ENCODE results near the gene RASL10A.
A peak's percentile ranks its signal among the peaks of the same experiment; 100 is the strongest.

RASL10A gene

DNA sequence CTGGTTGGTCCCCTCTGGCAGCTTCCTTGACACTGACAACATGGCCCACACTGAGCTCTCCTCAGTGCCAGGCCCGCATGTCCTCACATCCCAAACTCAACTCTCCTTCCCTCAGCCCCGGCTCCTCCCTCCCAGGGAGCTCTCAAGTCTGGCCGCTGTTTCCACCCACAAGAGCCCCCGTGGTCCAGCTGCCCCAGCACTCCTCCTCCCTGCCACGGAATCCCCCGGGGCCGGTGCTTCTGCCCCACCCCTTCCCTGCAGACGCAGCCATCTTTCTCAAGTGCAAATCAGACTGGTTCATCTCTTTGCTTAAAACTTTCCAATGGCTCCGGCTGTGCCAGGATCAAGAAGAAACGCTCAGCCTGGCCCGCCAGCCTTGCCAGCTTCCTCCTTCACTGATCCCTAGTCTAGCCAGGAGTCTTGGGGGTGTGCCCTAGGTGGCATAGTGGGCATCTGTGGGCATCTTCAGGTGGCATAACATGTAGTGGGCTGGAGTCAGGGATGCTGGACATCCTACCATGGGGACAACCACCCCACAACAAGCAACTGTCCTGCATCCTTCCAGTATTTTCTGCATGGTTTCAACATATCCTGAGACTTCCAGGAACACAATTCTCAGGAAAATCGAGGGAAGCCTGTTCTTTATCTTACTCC lies 22.3 kb upstream of the RASL10A start:
- DNase-seq: no peak

DNA sequence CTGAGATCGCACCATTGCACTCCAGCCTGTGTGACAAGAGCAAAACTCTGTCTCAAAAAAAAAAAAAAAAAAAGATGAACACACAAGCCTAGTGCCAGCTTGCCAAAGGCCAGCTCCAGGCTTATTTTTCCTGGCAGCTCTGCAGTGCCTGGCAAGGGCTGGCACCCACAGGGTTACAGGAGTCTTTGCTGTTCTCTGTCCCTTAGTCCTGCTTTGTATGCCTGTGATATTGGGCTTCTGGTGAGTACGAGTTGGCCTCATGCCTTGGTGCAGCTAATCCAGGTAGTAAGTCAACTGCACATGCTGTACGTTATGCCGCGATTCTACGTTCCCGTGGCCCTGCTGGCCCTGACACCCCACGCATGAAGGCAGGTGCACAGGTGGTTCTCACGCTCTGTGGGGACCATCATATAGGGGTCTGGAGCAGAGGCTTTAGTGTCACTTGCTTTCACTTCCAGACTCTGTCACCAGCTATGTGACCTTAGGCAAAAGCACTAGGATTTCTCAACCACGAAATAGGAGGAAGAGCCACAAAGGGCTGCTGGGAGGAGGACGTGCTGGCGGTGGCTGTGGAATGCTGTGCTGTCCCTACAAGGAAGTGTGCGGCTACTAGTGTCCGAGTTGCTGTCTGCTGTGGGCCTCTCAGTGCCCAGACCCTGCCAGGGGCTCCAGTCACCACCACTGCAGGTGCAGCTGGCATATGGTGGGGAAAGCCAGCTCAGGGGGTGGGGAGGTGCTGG lies 21.4 kb upstream of the RASL10A start:
- no peak for DNase-seq

DNA sequence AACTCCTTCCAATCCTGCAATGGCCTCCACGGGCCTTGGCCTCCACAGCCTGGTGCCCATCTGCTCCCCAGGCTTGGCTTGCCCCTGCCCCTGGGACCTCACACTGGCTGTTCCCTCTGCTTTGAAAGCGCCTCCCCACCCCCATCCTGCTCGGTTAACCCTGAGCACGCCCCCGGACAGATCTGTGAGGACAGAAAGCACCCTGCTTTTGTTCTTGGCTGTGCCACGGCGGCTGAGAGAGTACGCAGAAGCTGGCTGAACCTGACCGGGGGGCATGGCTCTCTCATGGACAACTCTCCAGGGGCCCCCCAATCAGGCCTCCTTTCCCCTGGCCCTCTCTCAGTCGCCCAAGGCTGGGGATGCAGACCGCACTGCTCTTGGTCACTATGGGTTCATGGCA lies 20.2 kb upstream of the RASL10A start:
- DNase-seq: no peak

DNA sequence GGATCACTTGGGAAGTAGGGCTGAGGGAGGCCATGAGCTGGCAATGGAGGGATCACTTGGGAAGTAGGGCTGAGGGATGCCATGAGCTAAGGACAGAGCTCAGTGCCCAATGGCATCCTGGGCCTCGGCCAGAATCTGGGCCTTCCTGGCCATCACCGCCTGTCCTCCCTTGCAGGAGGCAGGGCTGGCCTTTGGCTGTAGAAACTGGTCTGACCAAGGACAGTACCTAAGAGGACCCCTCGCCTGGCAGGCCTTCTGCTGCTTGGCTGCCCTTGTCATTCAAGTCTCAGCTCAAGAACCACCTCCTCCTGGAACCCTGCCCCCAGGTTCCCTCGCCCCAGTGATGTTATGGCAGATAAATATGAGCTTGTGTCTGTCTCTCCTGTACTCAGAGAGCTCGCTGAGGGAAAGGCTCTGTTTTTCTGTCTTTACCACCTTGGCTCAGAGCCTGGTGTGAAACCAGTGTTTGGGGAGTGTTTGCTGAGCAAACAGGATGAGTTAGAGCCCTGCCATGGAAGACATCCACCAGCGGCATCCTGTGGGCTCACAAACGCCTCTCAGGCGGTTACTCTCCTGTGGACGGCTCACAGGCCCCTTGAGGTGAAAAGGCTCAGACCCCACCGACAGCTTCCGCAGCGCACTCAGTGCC lies 19.3 kb upstream of the RASL10A start:
- DNase-seq: no peak

DNA sequence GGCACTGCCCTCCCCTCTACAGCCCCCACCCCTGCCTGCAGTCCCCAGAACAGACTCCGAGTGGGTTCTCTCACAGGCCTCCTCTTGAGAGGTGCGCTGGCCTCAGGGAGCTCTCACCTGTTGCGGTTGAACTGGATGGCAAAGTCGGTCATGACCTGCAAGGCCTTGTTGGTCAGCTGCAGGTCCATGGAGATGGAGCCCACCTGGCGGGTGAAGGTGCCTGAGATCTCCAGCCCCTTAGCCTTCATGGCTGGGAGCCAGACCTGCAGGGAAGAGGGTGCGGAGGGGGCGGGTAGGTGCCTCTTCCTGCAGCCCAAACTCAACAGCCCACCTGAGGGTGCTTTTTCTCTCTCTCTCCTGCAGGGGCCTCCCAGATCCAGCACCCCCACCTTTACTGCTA lies 18.7 kb upstream of the RASL10A start:
- DNase-seq: no peak

DNA sequence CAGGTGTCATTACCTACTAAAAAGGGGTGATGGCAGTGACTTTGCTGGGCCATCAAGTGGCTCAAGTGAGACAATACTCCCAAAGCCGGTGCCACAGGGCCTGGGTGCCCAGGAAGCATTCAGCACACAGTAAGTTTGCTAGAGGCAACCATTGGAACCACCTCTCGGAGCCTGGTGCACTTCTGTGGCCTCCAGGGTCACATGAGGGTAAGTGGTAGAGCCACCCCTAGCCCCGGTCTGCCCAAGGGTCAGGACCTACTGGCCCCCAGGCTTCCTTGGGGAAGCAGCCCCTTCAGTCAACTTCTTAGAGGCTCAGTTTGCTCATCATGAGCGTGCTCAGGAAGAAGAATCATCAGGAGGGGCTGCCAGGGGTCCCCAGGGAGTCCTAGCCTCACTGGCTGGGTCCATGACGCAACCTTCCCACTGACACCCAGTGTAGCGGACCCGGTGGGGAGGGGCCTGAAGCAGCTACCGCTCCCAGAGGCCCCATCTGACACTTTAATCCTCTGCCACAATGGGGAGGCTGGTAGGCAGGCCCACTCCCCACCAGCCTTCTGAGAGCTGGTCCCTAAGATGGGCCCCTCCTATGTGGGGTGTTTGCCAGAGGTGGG lies 17.5 kb upstream of the RASL10A start:
- no peak for DNase-seq

DNA sequence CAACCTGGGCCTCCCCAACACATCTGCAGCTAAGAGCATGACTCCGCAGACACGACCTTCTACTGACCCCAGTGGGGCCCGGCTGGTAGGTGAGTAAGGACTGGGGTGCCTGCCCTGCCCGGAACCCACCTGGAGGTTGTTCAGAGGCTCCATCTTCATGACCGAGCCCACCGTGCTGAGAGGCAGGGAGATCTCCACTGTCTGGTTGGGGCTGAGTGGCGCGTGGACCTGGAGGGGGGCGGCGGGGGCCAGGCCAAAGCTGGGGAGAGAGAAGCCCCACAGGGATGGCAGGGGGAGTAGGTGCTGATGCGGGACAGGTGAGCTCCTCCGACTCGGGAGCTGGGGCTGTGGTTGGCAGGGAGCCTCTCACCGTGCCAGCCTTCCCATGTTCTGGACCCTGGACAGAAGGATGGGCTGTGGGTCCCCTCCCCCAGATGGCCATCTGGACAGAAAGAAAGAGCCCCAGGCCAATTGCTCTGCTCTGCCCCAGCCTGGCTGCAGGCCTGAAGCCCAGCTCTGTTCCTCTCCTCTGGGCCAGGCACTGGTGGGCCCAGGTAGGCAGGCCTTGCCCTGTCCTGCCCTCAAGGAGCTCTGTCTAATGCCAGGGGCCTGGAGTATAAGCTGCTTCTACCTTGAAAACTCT lies 16.3 kb upstream of the RASL10A start:
- DNase-seq: no peak

DNA sequence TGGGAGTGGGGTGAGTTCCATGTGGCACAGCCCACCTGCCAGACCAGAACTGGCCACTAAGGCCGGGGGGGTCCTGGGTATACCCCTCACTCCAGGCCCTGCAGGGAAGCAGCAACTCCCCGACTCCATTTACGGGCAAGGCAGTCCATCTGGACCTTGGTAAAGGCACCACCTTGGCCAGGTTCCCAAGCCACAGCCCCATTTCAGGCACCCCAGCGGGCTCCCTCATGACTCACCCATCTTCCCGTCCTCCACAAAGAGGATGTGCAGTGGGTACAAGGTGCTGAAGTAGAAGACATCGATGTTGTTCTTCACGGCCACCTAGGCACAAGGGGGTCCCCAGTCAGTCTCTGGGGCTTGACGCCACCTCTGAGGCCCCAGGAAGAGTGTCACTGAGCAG lies 15.7 kb upstream of the RASL10A start:
- DNase-seq: no peak

DNA sequence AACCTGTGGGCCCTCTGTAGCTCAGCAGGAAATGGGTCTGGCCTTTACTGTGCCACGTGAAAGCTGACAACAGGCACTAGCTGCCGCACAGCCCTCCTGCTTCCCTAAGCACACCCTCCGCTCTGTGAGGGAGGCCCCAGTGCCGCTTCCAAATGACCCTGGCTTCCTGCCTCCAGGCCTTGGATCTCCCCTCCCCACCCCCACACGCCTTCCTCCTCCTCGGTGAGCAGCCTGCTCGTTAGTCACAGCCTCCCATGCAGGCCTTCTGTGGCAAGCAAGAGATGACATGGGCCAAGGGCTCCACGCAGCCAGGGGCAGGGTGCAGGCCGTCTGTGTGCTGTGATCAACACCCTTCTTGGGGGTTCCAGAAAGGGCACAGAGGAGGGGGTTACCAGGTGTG lies 15.3 kb upstream of the RASL10A start:
- DNase-seq: peak in 1 of 2 experiments; percentile 100

DNA sequence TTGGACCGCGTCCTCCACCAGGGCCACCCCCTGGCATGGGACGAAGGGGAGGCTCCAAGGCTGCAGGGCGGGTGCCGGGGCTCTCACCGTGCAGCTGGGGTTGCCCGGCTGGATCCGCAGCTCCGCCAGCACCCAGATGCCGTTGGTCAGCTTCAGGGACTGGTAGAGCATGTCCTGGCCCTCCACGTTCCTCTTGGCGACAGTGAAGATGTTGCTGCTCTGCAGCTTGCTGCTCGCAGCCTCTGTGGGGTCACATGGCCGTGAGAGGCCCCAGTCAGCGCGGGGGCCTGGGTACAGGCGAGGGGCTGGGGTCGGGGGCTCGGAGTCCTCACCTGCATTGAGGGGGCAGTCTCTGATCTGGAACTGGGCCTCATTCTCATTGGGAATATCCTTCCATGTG lies 14.8 kb upstream of the RASL10A start:
- DNase-seq: no peak

DNA sequence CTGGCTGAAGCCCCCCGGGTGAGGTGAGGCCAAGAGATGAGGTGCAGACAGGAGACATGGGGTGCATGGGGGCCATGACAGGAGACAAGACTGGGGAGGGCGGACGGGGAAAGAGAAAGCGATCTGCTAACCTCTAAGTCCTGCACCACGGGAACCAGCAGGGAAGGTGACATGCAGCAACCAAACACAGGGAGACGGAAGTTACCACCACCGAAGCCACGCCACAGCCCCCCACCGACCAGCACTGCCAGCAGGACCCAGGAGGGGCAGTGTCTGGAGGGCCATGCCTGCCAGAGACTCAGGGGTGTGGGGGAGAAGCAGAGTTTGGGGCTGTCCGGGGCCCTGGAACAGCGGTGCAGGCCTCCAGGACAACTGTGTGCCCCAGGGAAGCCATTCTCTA lies 14.1 kb upstream of the RASL10A start:
- DNase-seq: no peak

DNA sequence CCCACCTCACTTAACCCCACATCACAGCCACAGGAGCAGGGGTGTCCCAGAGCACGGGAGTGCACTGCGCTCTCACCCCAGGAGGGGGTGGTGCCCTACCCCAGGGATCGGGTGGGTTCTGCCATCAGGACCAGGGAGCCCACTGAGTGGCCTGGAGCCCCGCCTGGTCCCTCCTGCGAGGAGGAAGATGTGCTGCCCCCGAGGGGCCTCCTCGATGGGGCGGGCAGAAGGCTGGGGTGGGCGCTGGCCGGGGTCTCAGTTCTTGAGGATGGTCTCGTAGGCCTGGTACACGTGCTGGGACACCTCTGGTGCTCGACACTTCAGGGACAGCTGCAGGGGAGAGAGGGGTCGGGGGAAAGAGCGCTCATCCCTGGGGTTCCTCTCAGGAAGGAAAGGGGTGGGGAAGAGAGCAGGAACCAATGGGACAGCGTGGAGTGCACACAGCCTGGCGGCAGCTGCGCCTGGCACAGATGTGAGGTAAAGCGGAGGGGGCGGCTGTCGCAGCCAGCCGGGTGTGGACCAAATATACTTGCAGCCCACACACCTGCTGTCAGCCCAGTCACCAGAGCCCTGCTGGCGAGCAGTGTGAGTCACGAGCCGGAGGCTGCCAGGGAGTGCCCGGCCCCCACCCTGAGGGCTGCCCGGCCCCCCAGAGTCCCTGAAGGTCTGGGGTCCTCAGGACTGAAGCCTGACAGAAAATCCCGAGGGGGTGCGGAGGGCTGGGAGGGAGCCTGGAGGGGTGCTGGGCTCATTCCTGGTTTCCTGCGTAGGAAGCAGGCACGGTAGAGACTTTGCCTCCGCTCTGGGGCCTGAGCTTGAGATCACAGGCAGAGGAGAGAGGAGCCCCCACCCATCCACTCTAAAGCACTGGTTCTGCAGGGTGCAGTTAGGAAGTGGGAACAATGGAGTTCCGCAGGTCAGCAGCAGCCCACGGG lies 13.3 kb upstream of the RASL10A start:
- no peak for DNase-seq

DNA sequence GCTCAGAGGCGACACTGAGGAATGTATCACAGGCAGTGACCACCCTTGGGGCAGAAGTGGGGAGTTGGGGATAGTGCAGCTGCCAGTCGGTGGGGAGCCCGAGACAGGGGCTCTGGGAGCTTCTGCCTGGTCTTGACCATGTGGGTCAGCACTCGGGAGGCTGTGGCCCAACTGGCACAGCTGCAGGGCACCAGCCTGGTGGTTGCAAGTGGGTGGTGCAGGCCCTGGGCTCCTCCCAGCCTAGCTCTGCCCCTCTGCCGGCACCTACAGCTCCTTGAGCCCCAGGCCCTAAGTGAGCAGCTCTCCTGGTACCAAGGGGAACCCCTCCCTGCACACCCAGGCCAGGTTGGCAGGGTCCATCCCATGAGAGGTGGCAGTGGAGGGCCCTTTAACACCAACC lies 12.6 kb upstream of the RASL10A start:
- DNase-seq: no peak

DNA sequence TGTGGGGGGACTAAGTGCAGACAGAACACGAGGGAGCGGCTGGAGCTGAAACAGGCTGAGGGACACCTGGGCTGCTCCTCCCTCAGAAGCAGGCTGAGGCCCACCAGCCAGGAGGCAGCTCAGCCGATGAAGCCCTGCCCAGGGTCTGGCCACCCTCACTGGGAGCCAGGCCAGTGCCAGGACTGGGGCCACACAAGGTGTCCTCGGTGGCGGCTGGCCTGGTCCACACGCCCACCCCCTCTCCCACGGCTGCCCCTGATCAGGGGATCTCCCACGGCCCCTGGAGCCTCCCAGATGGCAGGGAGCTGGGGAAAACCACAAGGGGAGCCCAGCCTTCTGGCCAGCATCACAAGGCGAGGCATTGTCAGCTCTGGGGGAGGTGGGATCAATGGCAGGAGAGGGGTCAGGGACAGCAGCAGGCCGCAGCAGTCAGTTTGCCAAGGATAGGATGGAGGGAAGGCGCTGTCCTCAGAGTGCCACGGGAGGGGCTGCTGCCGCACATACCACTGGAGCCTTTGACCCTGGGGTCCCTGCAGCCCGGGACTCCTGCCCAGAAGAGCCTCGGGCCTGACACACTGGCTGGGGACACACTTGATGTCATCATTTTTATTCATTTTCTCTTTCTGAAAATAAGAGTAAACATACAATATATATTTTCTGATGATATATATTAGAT lies 11.7 kb upstream of the RASL10A start:
- DNase-seq: no peak

DNA sequence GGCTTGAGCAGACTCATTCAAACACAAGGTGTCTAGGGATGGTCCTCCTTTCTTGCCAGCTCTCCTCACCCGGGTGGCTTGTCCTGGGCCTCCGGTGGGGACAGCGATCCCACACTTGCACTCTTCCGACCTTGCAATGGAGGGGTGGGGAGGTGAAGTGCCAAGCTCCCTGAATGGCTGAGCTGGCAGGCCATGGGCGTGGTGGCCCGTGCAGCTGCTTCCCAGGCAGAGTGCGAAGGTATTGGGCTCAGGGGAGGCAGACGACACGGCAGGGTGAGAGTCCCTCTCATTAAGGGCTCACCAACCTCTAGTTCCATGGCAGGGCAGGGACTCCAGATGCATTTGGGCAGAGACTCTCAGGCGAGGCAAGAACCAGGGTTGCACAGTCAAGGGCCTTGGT lies 11.0 kb upstream of the RASL10A start:
- DNase-seq: no peak

DNA sequence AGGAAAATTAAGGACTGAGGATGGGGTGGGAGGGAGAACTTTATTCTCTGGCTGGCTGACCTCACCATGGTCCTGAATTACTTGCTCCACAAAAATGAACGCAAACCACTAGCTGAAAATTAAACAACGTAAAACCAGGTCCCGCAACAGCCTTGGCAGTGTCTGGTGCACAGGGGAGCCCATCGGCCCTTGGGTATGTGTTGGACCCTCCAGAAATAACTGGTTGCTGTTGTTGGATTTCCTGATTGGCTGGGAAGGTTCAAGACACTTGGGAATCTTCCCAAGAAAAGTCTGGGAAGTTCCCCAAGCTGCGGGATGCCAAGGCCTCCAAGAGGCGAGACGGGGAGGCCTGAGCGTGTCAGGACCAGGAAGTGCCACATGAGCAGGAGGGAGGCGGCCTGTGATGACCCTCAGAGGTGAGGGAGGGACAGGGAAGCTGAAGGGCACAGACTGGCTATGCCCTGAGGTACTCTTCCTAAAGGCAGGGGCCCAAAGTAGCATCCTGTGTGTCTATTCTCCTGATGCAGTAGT lies 10.4 kb upstream of the RASL10A start:
- no peak for DNase-seq

DNA sequence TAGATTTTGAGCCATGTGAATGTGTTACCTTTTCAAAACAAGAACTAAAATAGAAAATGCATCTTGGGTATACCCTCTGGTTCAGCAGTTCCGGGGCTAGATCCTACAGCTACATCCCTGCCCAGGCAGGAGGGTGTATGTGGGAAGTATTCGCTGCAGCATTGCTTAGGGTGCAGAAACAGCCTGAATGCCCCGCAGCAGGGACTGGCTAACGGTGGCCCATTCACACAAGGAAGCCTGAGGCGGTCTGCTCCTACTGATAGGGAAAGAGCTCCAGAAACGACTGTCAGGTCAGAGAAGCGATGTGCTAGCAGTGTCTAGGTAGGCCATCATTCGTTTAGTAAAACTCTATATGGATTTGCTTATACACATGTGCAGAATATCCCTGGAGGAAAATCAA lies 9.9 kb upstream of the RASL10A start:
- DNase-seq: no peak

DNA sequence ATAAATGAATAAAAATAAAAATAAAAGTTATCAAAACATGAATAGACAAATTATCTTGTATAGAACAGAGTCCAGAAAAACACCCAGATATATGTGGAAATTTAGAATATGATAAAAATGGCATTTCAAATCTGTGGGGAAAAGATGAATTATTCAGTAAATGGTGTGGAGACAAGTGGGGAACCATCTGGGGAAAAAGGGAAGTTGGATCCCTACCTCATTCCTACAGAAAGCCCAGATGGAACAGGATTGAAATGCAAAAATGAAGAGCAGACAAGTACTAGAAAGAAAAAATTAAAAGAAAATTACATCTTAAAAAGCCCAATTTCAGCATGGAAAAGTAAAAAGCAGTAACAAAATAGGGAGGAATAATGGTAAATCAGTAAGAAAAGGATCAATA lies 8.1 kb upstream of the RASL10A start:
- no peak for DNase-seq

DNA sequence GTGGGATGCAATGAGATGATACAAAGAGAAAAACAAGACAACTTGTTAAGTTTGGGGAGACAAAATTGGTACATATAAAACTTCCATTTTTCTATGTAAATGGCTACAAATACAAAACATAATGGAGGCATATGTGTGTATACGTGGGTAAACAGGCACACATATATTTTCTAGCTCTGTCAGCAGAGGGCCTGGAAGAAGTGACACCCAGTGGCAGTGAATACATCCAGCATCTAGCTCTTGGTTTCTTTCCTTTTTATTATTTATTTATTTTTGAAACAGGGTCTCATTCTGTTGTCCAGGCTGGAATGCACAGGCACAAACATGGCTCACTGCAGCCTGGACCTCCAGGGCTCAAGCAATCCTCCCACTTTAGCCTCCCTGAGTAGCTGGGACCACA lies 5.0 kb upstream of the RASL10A start:
- peak in 1 of 2 experiments; percentile 26 for DNase-seq

DNA sequence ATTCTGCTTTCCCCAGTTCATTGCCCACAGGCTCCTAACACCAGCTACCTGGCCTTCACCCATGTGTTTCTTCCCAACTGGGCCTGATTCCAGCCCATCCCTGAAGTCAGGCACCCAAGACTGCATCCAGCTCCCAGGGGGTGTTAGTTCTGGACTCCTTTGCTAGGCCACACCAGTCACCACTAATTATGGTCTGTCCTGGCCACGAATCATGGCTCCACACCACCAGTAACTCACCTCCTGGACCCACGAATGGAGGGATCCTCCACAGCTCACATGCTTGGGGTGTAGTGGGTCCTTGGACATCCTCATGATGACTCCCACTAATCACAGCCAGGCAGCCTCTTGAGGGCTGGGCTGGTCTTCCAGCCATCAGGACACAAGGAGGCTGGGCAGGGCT lies 3.6 kb upstream of the RASL10A start:
- no peak for DNase-seq

DNA sequence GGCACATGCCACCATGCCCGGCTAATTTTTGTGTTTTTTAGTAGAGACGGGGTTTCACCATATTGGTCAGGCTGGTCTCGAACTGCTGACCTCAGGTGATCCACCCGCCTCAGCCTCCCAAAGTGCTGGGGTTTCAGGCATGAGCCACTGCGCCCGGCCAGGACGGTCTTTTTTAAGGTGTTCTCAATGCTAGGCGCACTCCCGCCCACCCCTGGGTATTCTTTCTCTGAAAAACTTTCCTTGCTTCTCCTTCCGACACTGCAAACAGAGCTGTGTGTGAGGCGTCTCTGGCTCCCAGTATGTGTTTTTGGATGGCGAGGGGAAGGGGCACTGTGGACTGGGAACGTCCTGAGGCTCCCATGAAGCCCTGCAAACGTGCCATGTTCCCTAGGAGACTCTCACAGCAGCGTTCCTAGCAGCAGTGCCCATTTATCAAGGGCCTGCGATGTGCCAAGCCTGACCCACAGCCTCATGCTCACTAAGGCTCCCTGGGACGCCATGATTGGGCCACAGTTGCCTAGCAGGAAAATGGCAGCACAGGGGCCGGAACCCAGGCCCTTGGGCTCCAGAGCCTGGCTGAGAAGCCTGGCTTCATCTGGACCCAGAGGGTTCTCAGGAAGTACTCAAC lies 2.4 kb upstream of the RASL10A start:
- DNase-seq: no peak

Data from SW 1271 (cell line).